ENCODE data around the gene ELP4. TPM values are rescaled to one million over a fixed set of nuclear protein-coding genes. Genes with fewer than 3 reads are reported as not detected.

ELP4 gene
- total RNA-seq, 3 donors from 2014 or later, result 22.2 to 36.1 (median 24.6) TPM

DNA sequence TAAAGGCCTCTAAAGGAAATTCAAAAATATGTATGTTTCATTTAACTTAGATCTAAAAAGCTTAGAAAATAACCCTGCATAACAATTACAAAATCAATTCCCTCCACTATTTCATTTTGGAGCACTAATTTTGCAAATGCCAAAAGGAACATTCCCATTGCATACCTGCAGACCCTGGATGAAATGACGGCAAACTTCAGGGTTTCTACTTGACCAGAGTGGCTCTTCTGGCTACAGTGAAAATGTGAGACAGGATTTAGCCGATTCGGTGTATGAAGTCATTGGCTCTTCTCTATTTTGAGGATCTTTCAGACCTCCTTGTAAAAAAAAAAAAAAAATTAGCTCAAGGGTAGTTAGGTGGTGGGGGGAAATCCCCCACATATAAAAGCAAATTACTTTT, 257.5 kb downstream of the ELP4 start:
- intact Hi-C loops (cut with DNase I; ENCODE audit: low total_unique reads), result no loop called here
- Histone ChIP-seq H3K4me1 (no peaks in the 10 kb centered on the region), H3K27ac (no peak overlapping the region), H3K36me3 (no peaks in the 10 kb centered on the region), H3K4me3 (no peak overlapping the region), H3K27me3 (no peaks in the 10 kb centered on the region), H3K9me3 (no peaks in the 10 kb centered on the region)
- DNase-seq (ENCODE audit: low spot score in 2 of 2), result no peak
- TF ChIP-seq POLR2A (IDR thresholded peaks at IDR 0.05) (no peak), POLR2AphosphoS5 (IDR thresholded peaks at IDR 0.05) (no peak)
- TF ChIP-seq, protein P1, sequence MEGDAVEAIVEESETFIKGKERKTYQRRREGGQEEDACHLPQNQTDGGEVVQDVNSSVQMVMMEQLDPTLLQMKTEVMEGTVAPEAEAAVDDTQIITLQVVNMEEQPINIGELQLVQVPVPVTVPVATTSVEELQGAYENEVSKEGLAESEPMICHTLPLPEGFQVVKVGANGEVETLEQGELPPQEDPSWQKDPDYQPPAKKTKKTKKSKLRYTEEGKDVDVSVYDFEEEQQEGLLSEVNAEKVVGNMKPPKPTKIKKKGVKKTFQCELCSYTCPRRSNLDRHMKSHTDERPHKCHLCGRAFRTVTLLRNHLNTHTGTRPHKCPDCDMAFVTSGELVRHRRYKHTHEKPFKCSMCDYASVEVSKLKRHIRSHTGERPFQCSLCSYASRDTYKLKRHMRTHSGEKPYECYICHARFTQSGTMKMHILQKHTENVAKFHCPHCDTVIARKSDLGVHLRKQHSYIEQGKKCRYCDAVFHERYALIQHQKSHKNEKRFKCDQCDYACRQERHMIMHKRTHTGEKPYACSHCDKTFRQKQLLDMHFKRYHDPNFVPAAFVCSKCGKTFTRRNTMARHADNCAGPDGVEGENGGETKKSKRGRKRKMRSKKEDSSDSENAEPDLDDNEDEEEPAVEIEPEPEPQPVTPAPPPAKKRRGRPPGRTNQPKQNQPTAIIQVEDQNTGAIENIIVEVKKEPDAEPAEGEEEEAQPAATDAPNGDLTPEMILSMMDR (IDR thresholded peaks at IDR 0.05), result no peak

DNA sequence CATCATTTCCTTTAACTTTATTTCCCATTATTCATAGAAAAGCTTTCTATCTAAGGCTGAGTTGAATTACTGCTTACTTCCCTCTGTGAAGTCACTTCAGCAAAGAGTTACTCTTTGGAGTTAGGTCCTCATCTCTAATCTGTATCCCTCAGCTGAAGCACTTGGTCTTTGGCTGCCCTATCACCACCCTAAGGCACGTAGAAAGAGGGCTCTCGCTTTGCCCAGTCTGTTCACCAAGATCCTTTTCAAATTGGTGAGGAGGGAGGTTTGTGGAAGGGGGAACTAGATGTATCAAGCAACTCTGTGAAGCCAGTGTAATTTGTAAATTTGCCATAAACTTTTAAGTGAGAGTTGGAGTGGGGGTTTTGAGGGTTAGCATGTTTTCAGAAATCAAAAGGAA, 258.1 kb downstream of the ELP4 start:
- Histone ChIP-seq H3K36me3 (no peaks in the 10 kb centered on the region), H3K27me3 (no peaks in the 10 kb centered on the region), H3K9me3 (no peaks in the 10 kb centered on the region), H3K4me1 (no peaks in the 10 kb centered on the region), H3K4me3 (no peak overlapping the region), H3K27ac (no peak overlapping the region)
- TF ChIP-seq, protein P1 (IDR thresholded peaks at IDR 0.05), result no peak
- TF ChIP-seq POLR2AphosphoS5 (IDR thresholded peaks at IDR 0.05), result no peak
- no peak for TF ChIP-seq POLR2A (IDR thresholded peaks at IDR 0.05)
- no peak for DNase-seq (ENCODE audit: low spot score in 2 of 2)
- intact Hi-C loops (cut with DNase I; ENCODE audit: low total_unique reads), result no loop called here

GRCh38 chr11:31768749-31769640, 259.4 kb downstream of the ELP4 start:
- Histone ChIP-seq H3K4me3 (no peak overlapping the region), H3K27ac (no peak overlapping the region), H3K9me3 (no peaks in the 10 kb centered on the region), H3K36me3 (no peaks in the 10 kb centered on the region), H3K27me3 (no peaks in the 10 kb centered on the region), H3K4me1 (no peaks in the 10 kb centered on the region)
- no peak for DNase-seq (ENCODE audit: low spot score in 2 of 2)
- TF ChIP-seq POLR2A (IDR thresholded peaks at IDR 0.05) (no peak), POLR2AphosphoS5 (IDR thresholded peaks at IDR 0.05) (no peak)
- TF ChIP-seq, protein P1 (IDR thresholded peaks at IDR 0.05), result no peak
- intact Hi-C loops (cut with DNase I; ENCODE audit: low total_unique reads), result no loop called here

DNA sequence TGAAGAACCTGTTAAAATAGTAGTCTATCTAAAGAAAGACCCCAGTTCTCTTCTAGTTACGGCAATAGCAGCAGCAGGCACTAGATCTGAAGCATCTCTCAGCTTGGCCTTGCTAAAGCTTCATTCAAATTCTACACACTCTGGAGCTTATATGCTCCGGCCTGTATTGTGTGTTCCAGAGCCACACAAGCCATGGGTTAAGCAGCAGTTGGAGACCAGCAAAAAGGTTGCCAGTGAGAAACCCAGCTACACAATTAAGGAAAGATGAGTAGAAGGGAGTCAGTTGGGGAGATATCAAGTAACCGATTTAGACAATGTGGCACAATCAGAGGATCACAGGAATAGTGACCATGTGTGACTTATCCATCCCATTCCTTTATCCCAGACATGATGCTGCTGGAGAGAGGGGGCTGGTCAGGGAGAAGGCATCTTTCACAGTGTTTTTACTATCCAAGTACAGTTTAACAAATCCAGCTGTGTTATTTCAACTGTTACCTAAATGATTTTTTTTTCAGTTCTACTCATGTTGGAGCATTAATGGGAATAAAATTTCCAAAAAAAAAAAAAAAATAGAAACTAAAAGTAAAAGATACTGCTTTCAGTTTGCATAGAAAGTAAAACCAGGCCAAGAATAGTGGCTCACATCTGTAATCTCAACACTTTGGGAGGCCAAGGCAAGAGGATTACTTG, 260.6 kb downstream of the ELP4 start:
- Histone ChIP-seq H3K36me3 (no peaks in the 10 kb centered on the region), H3K4me1 (no peaks in the 10 kb centered on the region), H3K27ac (no peak overlapping the region), H3K9me3 (no peaks in the 10 kb centered on the region), H3K27me3 (no peaks in the 10 kb centered on the region), H3K4me3 (no peak overlapping the region)
- DNase-seq (ENCODE audit: low spot score in 2 of 2), result no peak
- TF ChIP-seq POLR2AphosphoS5 (IDR thresholded peaks at IDR 0.05) (no peak), POLR2A (IDR thresholded peaks at IDR 0.05) (no peak)
- TF ChIP-seq, protein P1 (IDR thresholded peaks at IDR 0.05), result no peak
- intact Hi-C loops (cut with DNase I; ENCODE audit: low total_unique reads), result no loop called here

GRCh38 chr11:31772412-31772811, 262.8 kb downstream of the ELP4 start:
- H3K27ac ChIP-seq, result no peak overlapping the region
- H3K36me3 ChIP-seq, result no peaks in the 10 kb centered on the region
- TF ChIP-seq POLR2AphosphoS5 (IDR thresholded peaks at IDR 0.05) (no peak), POLR2A (IDR thresholded peaks at IDR 0.05) (no peak)
- TF ChIP-seq, protein P1 (IDR thresholded peaks at IDR 0.05), result no peak
- no peaks in the 10 kb centered on the region for H3K27me3 ChIP-seq
- intact Hi-C loops (cut with DNase I; ENCODE audit: low total_unique reads), result no loop called here
- no peak for DNase-seq (ENCODE audit: low spot score in 2 of 2)
- no peaks in the 10 kb centered on the region for H3K9me3 ChIP-seq
- no peaks in the 10 kb centered on the region for H3K4me1 ChIP-seq
- no peak overlapping the region for H3K4me3 ChIP-seq

All from breast epithelium (tissue), 4 donors.